PFSK-1 (cell line): ENCODE results near the gene CDH6.

Experiments
- POLR2AphosphoS5 ChIP-seq: IDR thresholded peaks from 2 replicates; pipeline ENCODE4 v1.6.1; 2012; ENCODE audit warnings: low read depth, mild to moderate bottlenecking, control low read depth, low read length, moderate library complexity
- SIN3A ChIP-seq: IDR thresholded peaks from 2 replicates; pipeline ENCODE4 v1.6.1; 2012; ENCODE audit warnings: mild to moderate bottlenecking, low read length, moderate library complexity, borderline replicate concordance; ENCODE audit not compliant: insufficient read depth
- TAF1 ChIP-seq: IDR thresholded peaks from 2 replicates; pipeline ENCODE4 v1.6.1; 2012; ENCODE audit warnings: low read length, control low read depth, borderline replicate concordance; ENCODE audit not compliant: insufficient read depth

DNA sequence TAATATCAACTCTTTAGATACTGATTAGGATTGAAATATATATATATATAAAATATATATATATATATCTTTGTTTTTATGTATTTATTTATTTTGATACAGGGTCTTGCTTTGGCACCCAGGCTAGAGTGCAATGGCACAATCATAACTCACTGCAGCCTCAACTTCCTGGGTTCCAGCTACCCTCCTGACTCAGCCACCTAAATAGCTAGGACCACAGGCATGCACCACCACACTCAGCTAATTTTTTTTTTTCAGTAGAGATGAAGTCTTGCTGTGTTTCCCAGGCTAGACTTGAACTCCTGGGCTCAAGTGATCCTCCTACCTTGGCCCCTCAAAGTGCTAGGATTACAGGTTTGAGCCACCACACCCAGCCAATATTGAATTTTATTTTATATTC, 20.6 kb upstream of the CDH6 start:
- no peak for TF ChIP-seq POLR2AphosphoS5
- TF ChIP-seq SIN3A: no peak
- no peak for TF ChIP-seq TAF1
